ENCODE data around the gene CD6.
"Not testable (repeated sequence)": the region's sequence is repeated elsewhere in the genome, so short reads cannot be mapped to it uniquely, and the experiment has no call there.

Gene CD6

GRCh38 chr11:61059260-61059752 lies 87.8 kb downstream of the CD6 start:
- no peak for DNase-seq

DNA sequence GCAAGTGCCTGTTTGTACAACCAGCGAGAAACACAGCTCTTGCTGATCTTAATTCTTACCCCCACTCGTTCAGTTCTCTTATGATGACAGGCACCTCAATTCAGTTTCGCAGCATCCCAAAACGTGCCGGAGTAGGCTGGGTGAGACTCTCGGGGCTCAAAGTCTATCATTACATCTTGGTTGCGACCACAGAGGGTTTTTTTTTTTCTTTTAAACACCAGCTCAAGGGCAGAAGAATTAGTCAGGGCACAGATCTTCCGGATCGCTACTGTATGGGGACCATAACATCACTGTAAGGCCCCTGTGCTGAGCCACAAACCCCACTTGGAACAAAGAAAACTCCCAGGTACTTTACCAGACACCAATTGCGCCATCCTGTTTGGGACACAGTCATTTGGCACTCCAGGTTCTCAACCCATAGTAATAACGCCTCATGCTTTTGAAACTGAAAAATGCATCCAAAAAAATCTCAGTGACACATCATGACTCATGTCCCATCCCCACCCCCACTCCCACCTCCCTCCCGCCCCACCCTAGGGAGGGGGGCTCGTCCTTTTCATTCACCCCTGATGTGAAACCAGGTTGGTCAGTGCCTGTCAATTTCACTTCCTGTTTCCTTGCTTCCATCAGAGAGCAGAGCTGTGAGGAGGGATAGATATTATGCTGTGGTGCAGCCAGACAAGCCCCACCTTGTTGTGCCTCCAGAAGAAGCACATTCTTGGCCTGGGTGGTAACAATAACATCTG lies 89.8 kb downstream of the CD6 start:
- DNase-seq, result no peak

GRCh38 chr11:61062181-61062930 lies 90.9 kb downstream of the CD6 start:
- DNase-seq, result no peak

- not testable (repeated sequence) for DNase-seq
These were observed 93.8 kb downstream of the CD6 start for GRCh38 chr11:61065236-61065635.

- no peak for DNase-seq
These were observed 94.6 kb downstream of the CD6 start for GRCh38 chr11:61065955-61066638.

DNA sequence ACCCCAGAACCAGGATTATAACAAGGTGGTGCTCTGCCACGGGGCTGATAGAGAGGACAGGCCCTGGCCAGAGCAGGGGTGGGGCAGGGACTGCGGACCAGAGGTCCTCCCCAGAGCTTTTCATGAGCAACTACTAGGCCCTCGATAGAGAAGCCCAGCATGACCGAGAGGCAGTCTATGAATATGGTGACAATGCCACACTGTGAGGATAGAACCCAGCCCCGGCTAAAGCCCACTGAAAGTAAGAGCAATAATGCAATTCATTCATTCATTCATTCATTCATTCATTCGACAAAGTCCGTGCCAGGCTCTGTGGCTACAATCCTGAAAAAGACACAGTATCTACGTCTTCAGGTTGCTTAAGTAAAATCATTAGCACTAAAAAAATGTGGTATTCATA lies 95.2 kb downstream of the CD6 start:
- DNase-seq, result no peak

DNA sequence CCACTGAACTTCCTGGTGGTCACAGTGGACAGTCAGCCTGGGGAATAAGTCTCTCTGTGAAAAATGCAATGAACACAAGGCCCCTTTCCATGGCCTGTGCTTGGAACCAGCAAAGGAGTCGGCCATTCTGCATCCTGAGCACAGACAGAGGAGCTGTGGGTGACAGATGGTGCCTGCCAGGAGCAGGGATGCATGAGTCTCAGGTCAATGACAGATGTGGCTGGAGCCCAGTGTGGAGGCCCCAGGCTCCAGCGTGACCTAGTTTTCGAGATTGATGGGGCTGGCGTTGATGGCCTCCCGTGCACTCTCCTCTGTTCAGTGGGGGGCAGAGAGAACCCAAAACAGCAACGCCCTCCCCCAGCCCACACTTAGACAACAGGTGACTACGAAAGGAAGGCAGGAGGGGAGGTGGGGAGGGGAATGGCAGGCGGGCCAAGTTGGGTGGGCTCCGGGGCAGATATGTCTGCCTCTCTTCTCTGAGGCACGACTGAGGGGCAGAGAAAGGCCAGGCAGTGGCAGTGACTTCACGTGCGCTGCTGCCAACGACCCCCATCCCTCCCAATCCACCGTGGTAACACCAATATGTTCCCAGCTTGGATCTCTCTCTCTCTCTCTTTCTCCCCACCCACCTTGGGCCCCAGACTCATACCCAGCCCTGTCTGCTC lies 96.4 kb downstream of the CD6 start:
- DNase-seq, result no peak

- no peak for DNase-seq
These were observed 97.1 kb downstream of the CD6 start for GRCh38 chr11:61068581-61068980.

GRCh38 chr11:61069427-61069826 lies 97.9 kb downstream of the CD6 start:
- DNase-seq, result no peak

Data from T1000 (cell line).